ENCODE data around the gene SYT1.
A peak's percentile ranks its signal among the peaks of the same experiment; 100 is the strongest.

The SYT1 gene

GRCh38 chr12:79236920-79237319, 372.3 kb downstream of the SYT1 start:
- no peak overlapping the region for H3K4me3 ChIP-seq (ENCODE audit: low read length)

DNA sequence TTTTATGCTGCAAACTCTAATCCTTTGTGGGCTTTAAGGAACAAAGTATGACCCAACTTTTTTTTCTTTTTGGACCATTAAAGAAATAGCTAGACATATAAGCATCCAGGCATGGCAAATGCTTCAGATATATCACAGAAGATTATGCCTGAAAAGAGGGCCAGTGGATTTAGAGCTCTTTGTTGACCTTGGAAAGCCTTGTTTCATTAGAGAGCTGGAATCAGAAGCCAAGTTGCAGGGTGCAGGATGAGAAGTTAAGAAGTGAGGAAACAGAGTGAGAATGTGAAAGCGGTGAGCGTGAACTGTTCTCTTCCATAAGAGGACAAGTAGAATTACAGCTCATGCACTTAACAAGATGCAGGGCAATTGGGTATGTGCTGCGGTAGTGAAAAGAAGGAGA, 373.7 kb downstream of the SYT1 start:
- Histone ChIP-seq H3K4me1 (ENCODE audit: insufficient read depth, low read length) (peaks cover 11% of the 10 kb centered on the region; the same call in 1 of the 2 replicates), H3K36me3 (ENCODE audit: insufficient read depth, low read depth, low read length) (peaks cover 6% of the 10 kb centered on the region; the same call in 1 of the 2 replicates), H3K27me3 (ENCODE audit: insufficient read depth, low read length) (no peaks in the 10 kb centered on the region), H3K9me3 (ENCODE audit: insufficient read depth, low read depth, low read length) (no peaks in the 10 kb centered on the region), H3K9ac (ENCODE audit: low read depth, low read length) (no peak overlapping the region), H3K4me3 (ENCODE audit: low read length) (no peak overlapping the region), H3K27ac (ENCODE audit: low read length) (no peak overlapping the region)

More at GRCh38 chr12:79236920-79237319, 372.3 kb downstream of the SYT1 start:
- no peak overlapping the region for H3K9ac ChIP-seq (ENCODE audit: low read depth, low read length)
- no peaks in the 10 kb centered on the region for H3K9me3 ChIP-seq (ENCODE audit: insufficient read depth, low read depth, low read length)
- H3K36me3 ChIP-seq (ENCODE audit: insufficient read depth, low read depth, low read length), result peaks cover 4% of the 10 kb centered on the region; the same call in 1 of the 2 replicates
- no peaks in the 10 kb centered on the region for H3K27me3 ChIP-seq (ENCODE audit: insufficient read depth, low read length)
- H3K27ac ChIP-seq (ENCODE audit: low read length), result no peak overlapping the region
- peaks cover 11% of the 10 kb centered on the region; the same call in 1 of the 2 replicates for H3K4me1 ChIP-seq (ENCODE audit: insufficient read depth, low read length)

DNA sequence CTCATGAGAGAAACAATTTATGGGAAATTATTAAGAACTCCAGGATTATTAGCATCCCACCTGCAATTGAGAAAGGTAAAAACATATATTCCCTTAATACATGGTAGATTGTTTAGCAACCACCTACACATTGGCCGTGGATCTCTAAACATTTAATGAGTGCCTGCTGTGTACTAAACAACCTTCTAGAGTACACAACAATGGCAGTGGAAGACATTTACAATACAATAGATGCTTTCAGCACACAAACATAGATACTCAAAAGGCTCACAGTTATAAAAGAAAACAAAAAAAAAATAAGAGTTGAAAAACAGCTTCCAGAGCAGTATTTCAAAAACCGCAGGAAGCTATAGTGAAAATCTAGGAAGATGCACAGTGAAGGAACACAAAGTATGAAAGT, 382.9 kb downstream of the SYT1 start:
- Histone ChIP-seq H3K9ac (ENCODE audit: low read depth, low read length) (no peak overlapping the region), H3K27me3 (ENCODE audit: insufficient read depth, low read length) (no peaks in the 10 kb centered on the region), H3K4me3 (ENCODE audit: low read length) (0 out of 2 replicates have a peak overlapping the region, but pooled peaks have one; percentile 17), H3K9me3 (ENCODE audit: insufficient read depth, low read depth, low read length) (no peaks in the 10 kb centered on the region), H3K36me3 (ENCODE audit: insufficient read depth, low read depth, low read length) (no peaks in the 10 kb centered on the region), H3K27ac (ENCODE audit: low read length) (no peak overlapping the region), H3K4me1 (ENCODE audit: insufficient read depth, low read length) (peaks cover 18% of the 10 kb centered on the region; the same call in 1 of the 2 replicates)

GRCh38 chr12:79250186-79250585, 385.6 kb downstream of the SYT1 start:
- H3K4me3 ChIP-seq (ENCODE audit: low read length), result no peak overlapping the region
- H3K4me1 ChIP-seq (ENCODE audit: insufficient read depth, low read length), result peaks cover 18% of the 10 kb centered on the region; the same call in 1 of the 2 replicates
- no peak overlapping the region for H3K27ac ChIP-seq (ENCODE audit: low read length)
- no peaks in the 10 kb centered on the region for H3K36me3 ChIP-seq (ENCODE audit: insufficient read depth, low read depth, low read length)
- no peaks in the 10 kb centered on the region for H3K9me3 ChIP-seq (ENCODE audit: insufficient read depth, low read depth, low read length)
- H3K27me3 ChIP-seq (ENCODE audit: insufficient read depth, low read length), result no peaks in the 10 kb centered on the region
- H3K9ac ChIP-seq (ENCODE audit: low read depth, low read length), result no peak overlapping the region

GRCh38 chr12:79250960-79251755, 386.6 kb downstream of the SYT1 start:
- Histone ChIP-seq H3K27ac (ENCODE audit: low read length) (no peak overlapping the region), H3K4me3 (ENCODE audit: low read length) (no peak overlapping the region), H3K9me3 (ENCODE audit: insufficient read depth, low read depth, low read length) (no peaks in the 10 kb centered on the region), H3K4me1 (ENCODE audit: insufficient read depth, low read length) (peaks cover 18% of the 10 kb centered on the region; the same call in 1 of the 2 replicates), H3K27me3 (ENCODE audit: insufficient read depth, low read length) (no peaks in the 10 kb centered on the region), H3K36me3 (ENCODE audit: insufficient read depth, low read depth, low read length) (no peaks in the 10 kb centered on the region), H3K9ac (ENCODE audit: low read depth, low read length) (no peak overlapping the region)

- no peaks in the 10 kb centered on the region for H3K36me3 ChIP-seq (ENCODE audit: insufficient read depth, low read depth, low read length)
- no peak overlapping the region for H3K27ac ChIP-seq (ENCODE audit: low read length)
- H3K4me3 ChIP-seq (ENCODE audit: low read length), result no peak overlapping the region
- H3K9ac ChIP-seq (ENCODE audit: low read depth, low read length), result no peak overlapping the region
- H3K9me3 ChIP-seq (ENCODE audit: insufficient read depth, low read depth, low read length), result no peaks in the 10 kb centered on the region
- H3K4me1 ChIP-seq (ENCODE audit: insufficient read depth, low read length), result peaks cover 13% of the 10 kb centered on the region; the same call in 1 of the 2 replicates
- H3K27me3 ChIP-seq (ENCODE audit: insufficient read depth, low read length), result no peaks in the 10 kb centered on the region
Measured at GRCh38 chr12:79252358-79253075, 387.9 kb downstream of the SYT1 start.

GRCh38 chr12:79255288-79255687, 390.7 kb downstream of the SYT1 start:
- Histone ChIP-seq H3K27ac (ENCODE audit: low read length) (no peak overlapping the region), H3K9ac (ENCODE audit: low read depth, low read length) (no peak overlapping the region), H3K36me3 (ENCODE audit: insufficient read depth, low read depth, low read length) (no peaks in the 10 kb centered on the region), H3K4me3 (ENCODE audit: low read length) (no peak overlapping the region), H3K27me3 (ENCODE audit: insufficient read depth, low read length) (no peaks in the 10 kb centered on the region; the same call in 1 of the 2 replicates), H3K4me1 (ENCODE audit: insufficient read depth, low read length) (no peaks in the 10 kb centered on the region), H3K9me3 (ENCODE audit: insufficient read depth, low read depth, low read length) (no peaks in the 10 kb centered on the region)

GRCh38 chr12:79260923-79261322, 396.3 kb downstream of the SYT1 start:
- H3K27ac ChIP-seq (ENCODE audit: low read length), result no peak overlapping the region
- peaks cover 8% of the 10 kb centered on the region; the same call in 1 of the 2 replicates for H3K27me3 ChIP-seq (ENCODE audit: insufficient read depth, low read length)
- no peak overlapping the region for H3K4me3 ChIP-seq (ENCODE audit: low read length)
- no peak overlapping the region for H3K9ac ChIP-seq (ENCODE audit: low read depth, low read length)
- H3K4me1 ChIP-seq (ENCODE audit: insufficient read depth, low read length), result no peaks in the 10 kb centered on the region
- no peaks in the 10 kb centered on the region for H3K9me3 ChIP-seq (ENCODE audit: insufficient read depth, low read depth, low read length)
- no peaks in the 10 kb centered on the region for H3K36me3 ChIP-seq (ENCODE audit: insufficient read depth, low read depth, low read length)

- H3K9me3 ChIP-seq (ENCODE audit: insufficient read depth, low read depth, low read length), result no peaks in the 10 kb centered on the region
- no peaks in the 10 kb centered on the region for H3K36me3 ChIP-seq (ENCODE audit: insufficient read depth, low read depth, low read length)
- H3K9ac ChIP-seq (ENCODE audit: low read depth, low read length), result no peak overlapping the region
- H3K27me3 ChIP-seq (ENCODE audit: insufficient read depth, low read length), result peaks cover 8% of the 10 kb centered on the region; the same call in 1 of the 2 replicates
- H3K4me3 ChIP-seq (ENCODE audit: low read length), result no peak overlapping the region
- H3K27ac ChIP-seq (ENCODE audit: low read length), result no peak overlapping the region
- H3K4me1 ChIP-seq (ENCODE audit: insufficient read depth, low read length), result no peaks in the 10 kb centered on the region
Measured at GRCh38 chr12:79262938-79263337, 398.4 kb downstream of the SYT1 start.

- Histone ChIP-seq H3K9me3 (ENCODE audit: insufficient read depth, low read depth, low read length) (no peaks in the 10 kb centered on the region), H3K36me3 (ENCODE audit: insufficient read depth, low read depth, low read length) (no peaks in the 10 kb centered on the region), H3K4me3 (ENCODE audit: low read length) (no peak overlapping the region), H3K27me3 (ENCODE audit: insufficient read depth, low read length) (peaks cover 8% of the 10 kb centered on the region; the same call in 1 of the 2 replicates), H3K27ac (ENCODE audit: low read length) (no peak overlapping the region), H3K4me1 (ENCODE audit: insufficient read depth, low read length) (no peaks in the 10 kb centered on the region), H3K9ac (ENCODE audit: low read depth, low read length) (no peak overlapping the region)
Measured at GRCh38 chr12:79266343-79267144, 402.0 kb downstream of the SYT1 start.

GRCh38 chr12:79267580-79267979, 403.0 kb downstream of the SYT1 start:
- H3K9me3 ChIP-seq (ENCODE audit: insufficient read depth, low read depth, low read length), result no peaks in the 10 kb centered on the region
- H3K4me3 ChIP-seq (ENCODE audit: low read length), result no peak overlapping the region
- H3K27ac ChIP-seq (ENCODE audit: low read length), result no peak overlapping the region
- H3K27me3 ChIP-seq (ENCODE audit: insufficient read depth, low read length), result peaks cover under 1% of the 10 kb centered on the region; the same call in 1 of the 2 replicates
- H3K9ac ChIP-seq (ENCODE audit: low read depth, low read length), result no peak overlapping the region
- no peaks in the 10 kb centered on the region for H3K4me1 ChIP-seq (ENCODE audit: insufficient read depth, low read length)
- no peaks in the 10 kb centered on the region for H3K36me3 ChIP-seq (ENCODE audit: insufficient read depth, low read depth, low read length)

Data from iPS-20b (cell line).